ENCODE results near the gene PEG3. TPM values are rescaled to one million over a fixed set of nuclear protein-coding genes. Genes with fewer than 3 reads are reported as not detected.

Gene PEG3
- total and polyA plus RNA-seq, 3 donors from 2014 or later = 65.9 to 160 (median 155) TPM

DNA sequence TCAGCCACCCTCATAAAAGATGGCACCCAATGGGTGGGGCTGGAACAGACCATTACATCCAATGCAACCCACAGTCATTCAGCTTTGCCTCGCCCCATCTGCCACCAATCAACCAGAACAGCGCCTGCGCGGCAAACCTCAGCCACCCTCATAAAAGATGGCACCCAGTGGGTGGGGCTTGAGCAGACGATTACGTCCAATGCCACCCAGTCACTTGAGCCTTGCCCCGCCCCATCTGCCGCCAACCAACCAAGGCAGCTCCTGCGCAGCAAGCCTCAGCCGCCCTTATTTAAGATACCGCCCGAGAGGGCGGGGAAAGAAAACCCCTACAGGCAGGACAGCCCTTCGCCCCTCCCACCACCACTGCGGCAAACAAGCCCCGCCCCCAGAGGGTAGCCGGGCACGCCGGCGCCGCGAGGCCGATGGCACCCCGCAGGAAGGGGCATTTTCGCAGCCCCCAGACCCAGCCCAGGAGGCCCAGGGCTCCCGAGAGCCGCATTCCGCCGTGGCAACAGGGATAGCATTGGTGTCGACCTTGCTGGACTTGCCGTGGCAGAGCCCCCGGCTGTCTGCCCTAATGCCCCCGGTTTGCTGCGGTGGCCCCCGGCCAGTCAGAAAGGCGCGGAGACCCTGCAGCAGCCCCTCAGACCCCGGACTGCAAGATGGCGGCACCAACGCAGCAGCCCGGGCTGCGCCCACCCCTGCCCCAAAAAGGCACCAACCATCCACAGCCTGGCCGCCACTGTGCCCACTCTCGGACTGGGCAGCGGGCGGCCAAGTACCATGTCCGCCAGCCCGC, 675 bp downstream of the PEG3 start:
- no peaks in the 10 kb centered on the region for H3K27me3 ChIP-seq
- DNase-seq = peak; percentile 98
- H3K4me1 ChIP-seq = peaks cover 9% of the 10 kb centered on the region
- whole genome bisulfite sequencing, 2 donors = 30 to 60% methylated on average over 2 to 43 of the region's 48 CpGs
- no peaks in the 10 kb centered on the region for H3K36me3 ChIP-seq (ENCODE audit: low read depth, missing control alignments)
- peak overlapping the region; percentile 82 to 83 for H3K27ac ChIP-seq
- H3K9me3 ChIP-seq = no peaks in the 10 kb centered on the region
- no peak for TF ChIP-seq POLR2A (IDR thresholded peaks at IDR 0.05)
- TF ChIP-seq, protein P1, sequence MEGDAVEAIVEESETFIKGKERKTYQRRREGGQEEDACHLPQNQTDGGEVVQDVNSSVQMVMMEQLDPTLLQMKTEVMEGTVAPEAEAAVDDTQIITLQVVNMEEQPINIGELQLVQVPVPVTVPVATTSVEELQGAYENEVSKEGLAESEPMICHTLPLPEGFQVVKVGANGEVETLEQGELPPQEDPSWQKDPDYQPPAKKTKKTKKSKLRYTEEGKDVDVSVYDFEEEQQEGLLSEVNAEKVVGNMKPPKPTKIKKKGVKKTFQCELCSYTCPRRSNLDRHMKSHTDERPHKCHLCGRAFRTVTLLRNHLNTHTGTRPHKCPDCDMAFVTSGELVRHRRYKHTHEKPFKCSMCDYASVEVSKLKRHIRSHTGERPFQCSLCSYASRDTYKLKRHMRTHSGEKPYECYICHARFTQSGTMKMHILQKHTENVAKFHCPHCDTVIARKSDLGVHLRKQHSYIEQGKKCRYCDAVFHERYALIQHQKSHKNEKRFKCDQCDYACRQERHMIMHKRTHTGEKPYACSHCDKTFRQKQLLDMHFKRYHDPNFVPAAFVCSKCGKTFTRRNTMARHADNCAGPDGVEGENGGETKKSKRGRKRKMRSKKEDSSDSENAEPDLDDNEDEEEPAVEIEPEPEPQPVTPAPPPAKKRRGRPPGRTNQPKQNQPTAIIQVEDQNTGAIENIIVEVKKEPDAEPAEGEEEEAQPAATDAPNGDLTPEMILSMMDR (IDR thresholded peaks at IDR 0.05) = no peak
- intact Hi-C loops (cut with DNase I; ENCODE audit: low total_unique reads) = no loop called here
- peak overlapping the region; percentile 59 to 82 for H3K4me3 ChIP-seq

DNA sequence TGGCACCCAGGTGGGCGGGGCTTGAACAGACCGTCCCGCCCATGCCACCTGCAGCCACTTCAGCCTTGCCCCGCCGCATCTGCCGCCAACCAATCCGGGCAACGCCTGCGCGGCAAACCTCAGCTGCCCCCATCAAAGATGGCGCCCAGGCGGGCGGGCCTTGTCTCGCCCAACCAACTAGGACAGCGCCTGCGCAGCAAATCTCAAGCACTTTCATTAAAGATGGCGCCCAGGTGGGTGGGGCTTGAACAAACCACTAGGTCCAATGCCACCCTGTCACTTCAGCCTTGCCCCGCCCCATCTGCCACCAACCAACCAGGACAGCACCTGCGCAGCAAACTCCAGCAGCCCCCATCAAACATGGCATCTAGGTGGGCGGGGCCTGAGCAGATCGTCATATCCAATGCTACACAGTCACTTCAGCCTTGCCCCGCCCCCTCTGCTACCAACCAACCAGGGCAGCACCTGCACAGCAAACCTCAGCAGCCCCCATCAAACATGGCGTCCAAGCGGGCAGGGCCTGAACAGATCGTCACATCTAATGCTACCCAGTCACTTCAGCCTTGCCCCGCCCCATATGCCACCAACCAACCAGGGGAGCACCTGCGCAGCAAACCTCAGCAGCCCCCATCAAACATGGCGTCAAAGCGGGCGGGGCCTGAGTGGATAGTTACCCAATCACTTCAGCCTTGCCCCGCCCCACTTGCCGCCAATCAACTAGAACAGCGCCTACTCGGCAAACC, 1.4 kb downstream of the PEG3 start:
- H3K4me3 ChIP-seq = peak overlapping the region; percentile 59 to 82
- intact Hi-C loops (cut with DNase I; ENCODE audit: low total_unique reads) = no loop called here

DNA sequence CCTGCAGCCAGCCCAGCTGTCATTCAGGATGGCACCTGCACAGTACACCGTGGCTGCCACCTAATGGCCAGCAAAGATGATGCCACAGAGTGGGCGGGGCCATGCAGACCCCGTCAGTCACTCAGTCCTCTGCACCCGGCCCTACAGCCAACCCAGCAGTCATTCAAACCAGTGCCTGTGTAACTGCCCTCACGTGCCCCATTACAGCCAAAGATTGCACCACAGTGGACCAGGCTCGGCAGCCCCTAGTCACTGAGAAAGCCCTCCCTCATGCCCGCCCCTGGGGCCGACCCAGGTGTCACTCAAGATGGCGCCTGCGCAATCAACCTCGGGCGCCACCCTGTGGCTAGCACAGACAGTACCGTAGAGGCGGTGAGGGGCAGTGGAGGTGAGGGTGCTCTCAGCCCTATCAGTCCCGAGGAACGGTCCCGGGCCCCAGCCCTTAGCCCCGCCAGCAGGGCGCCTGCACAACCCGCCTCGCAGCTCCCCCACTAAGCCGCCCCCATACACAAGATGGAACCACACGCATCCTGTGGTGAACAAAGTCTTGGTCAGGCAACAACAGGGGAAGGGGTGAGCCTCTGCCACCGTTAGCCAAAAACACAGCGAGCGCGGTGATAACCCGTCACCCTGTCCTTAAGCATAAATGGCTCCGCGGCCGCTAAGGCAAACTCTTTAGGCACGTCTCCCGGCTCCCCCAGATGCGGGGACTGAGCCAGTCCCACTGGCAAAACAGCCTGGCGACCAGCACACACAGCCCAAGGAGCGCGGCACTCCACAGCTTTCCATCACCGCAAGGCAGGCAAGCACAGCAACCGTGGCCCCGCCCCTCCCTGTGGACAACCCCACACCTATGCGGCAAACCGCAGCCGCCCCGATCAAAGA, 2.3 kb downstream of the PEG3 start:
- peak; percentile 77 for DNase-seq
- H3K9me3 ChIP-seq = no peaks in the 10 kb centered on the region
- peaks cover 9% of the 10 kb centered on the region for H3K4me1 ChIP-seq

More for the DNA sequence above, 1.4 kb downstream of the PEG3 start:
- no peaks in the 10 kb centered on the region for H3K27me3 ChIP-seq
- TF ChIP-seq, protein P1 (IDR thresholded peaks at IDR 0.05) = no peak
- no peak for TF ChIP-seq POLR2A (IDR thresholded peaks at IDR 0.05)
- WGBS, 2 donors = 37 to 60% methylated on average over 2 to 34 of the region's 34 CpGs
- peak overlapping the region; percentile 82 to 83 for H3K27ac ChIP-seq
- no peaks in the 10 kb centered on the region for H3K36me3 ChIP-seq (ENCODE audit: low read depth, missing control alignments)
- peaks cover 9% of the 10 kb centered on the region for H3K4me1 ChIP-seq
- H3K9me3 ChIP-seq = no peaks in the 10 kb centered on the region
- peak; percentile 99 for DNase-seq

DNA sequence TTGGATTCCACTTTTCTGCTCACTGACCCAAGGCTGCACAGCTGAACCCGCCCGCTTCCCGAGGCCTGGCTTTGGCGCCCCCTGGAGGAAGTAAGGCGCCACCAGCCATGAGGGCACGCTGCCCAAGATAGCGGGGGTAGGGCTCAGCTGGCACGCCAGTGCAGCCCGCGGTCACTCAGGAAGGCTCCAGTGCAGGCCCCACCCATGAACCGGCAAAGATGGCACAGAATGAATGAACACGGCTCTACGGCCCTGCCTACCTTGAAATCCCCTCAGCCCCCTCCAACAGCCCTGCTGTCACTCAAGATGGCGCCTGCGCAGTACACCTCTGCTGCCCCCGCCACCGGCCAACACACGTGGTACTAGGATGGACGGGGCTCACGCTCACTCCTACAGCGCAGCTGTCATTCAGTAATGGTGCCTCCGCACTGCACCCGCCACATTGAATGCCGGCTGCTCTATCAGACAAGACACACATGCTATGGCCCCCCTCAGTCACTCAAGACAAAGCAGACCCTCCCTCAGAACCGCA, 3.0 kb downstream of the PEG3 start:
- peak overlapping the region; percentile 59 to 82 for H3K4me3 ChIP-seq
- intact Hi-C loops (cut with DNase I; ENCODE audit: low total_unique reads) = no loop called here
- WGBS, 2 donors = 37 to 38% methylated on average over 15 to 25 of the region's 25 CpGs
- H3K27ac ChIP-seq = peak overlapping the region; percentile 73 to 82
- peaks cover 9% of the 10 kb centered on the region for H3K4me1 ChIP-seq
- DNase-seq = peak; percentile 88
- no peak for TF ChIP-seq POLR2A (IDR thresholded peaks at IDR 0.05)
- TF ChIP-seq, protein P1 (IDR thresholded peaks at IDR 0.05) = peak; percentile 62 to 78 (median 66)
- no peaks in the 10 kb centered on the region for H3K9me3 ChIP-seq
- no peaks in the 10 kb centered on the region for H3K27me3 ChIP-seq
- no peaks in the 10 kb centered on the region for H3K36me3 ChIP-seq (ENCODE audit: low read depth, missing control alignments)

More for the DNA sequence above, 2.3 kb downstream of the PEG3 start:
- WGBS, 2 donors = 14 to 49% methylated on average over 5 to 42 of the region's 44 CpGs
- H3K27ac ChIP-seq = peak overlapping the region; percentile 73 to 82
- intact Hi-C loops (cut with DNase I; ENCODE audit: low total_unique reads) = no loop called here
- H3K4me3 ChIP-seq = peak overlapping the region; percentile 59 to 82
- TF ChIP-seq, protein P1 (IDR thresholded peaks at IDR 0.05) = peak; percentile 48 to 59 (median 49)
- TF ChIP-seq POLR2A (IDR thresholded peaks at IDR 0.05) = no peak
- no peaks in the 10 kb centered on the region for H3K36me3 ChIP-seq (ENCODE audit: low read depth, missing control alignments)
- H3K27me3 ChIP-seq = no peaks in the 10 kb centered on the region

Data from testis (tissue), 3 donors.